RPMI7951 (cell line): ENCODE data around the gene SHLD1. TPM values are rescaled to one million over a fixed set of nuclear protein-coding genes. Genes with fewer than 3 reads are reported as not detected.
"Not testable (repeated sequence)": the region's sequence is repeated elsewhere in the genome, so short reads cannot be mapped to it uniquely, and the experiment has no call there.

Source experiments
- DNase-seq: peaks from one replicate; pipeline ENCODE4 v3.0.0-alpha.2; 2012; ENCODE audit warnings: low read depth
- total RNA-seq: library from RNA; depleted of rRNA; stranded (reverse); fragments of >200 nt; shearing (Covaris generic); gene quantifications from 2 replicates; pipeline ENCODE4 v1.2.3, GENCODE V29; 2014

Gene SHLD1
- total RNA-seq, 1 experiment from 2014 or later, result 12.5 TPM

- DNase-seq, result peak; percentile 66
Observed at GRCh38 chr20:5780846-5781217, 30.6 kb downstream of the SHLD1 start.

GRCh38 chr20:5781367-5781766, 31.2 kb downstream of the SHLD1 start:
- not testable (repeated sequence) for DNase-seq

- DNase-seq, result no peak
Observed at GRCh38 chr20:5781798-5782750, 31.9 kb downstream of the SHLD1 start.

GRCh38 chr20:5784735-5785134, 34.5 kb downstream of the SHLD1 start:
- DNase-seq, result no peak

GRCh38 chr20:5785146-5785545, 34.9 kb downstream of the SHLD1 start:
- DNase-seq, result no peak

GRCh38 chr20:5786930-5787795, 37.0 kb downstream of the SHLD1 start:
- DNase-seq, result peak; percentile 65

- DNase-seq, result no peak
Observed at GRCh38 chr20:5787796-5788165, 37.6 kb downstream of the SHLD1 start.

- peak; percentile 83 for DNase-seq
Observed at GRCh38 chr20:5788385-5788895, 38.2 kb downstream of the SHLD1 start.

GRCh38 chr20:5789827-5790226, 39.6 kb downstream of the SHLD1 start:
- DNase-seq, result no peak

- no peak for DNase-seq
Observed at GRCh38 chr20:5793916-5794315, 43.7 kb downstream of the SHLD1 start.

- DNase-seq, result no peak
Observed at GRCh38 chr20:5796331-5797040, 46.3 kb downstream of the SHLD1 start.

GRCh38 chr20:5797165-5797564, 47.0 kb downstream of the SHLD1 start:
- DNase-seq, result no peak

GRCh38 chr20:5797843-5798462, 47.8 kb downstream of the SHLD1 start:
- no peak for DNase-seq

- not testable (repeated sequence) for DNase-seq
Observed at GRCh38 chr20:5803754-5804303, 53.6 kb downstream of the SHLD1 start.

- no peak for DNase-seq
Observed at GRCh38 chr20:5806457-5807263, 56.5 kb downstream of the SHLD1 start.

GRCh38 chr20:5807431-5807830, 57.2 kb downstream of the SHLD1 start:
- DNase-seq, result no peak

- DNase-seq, result no peak
Observed at GRCh38 chr20:5808901-5809300, 58.7 kb downstream of the SHLD1 start.

GRCh38 chr20:5809495-5809894, 59.3 kb downstream of the SHLD1 start:
- DNase-seq, result no peak

- DNase-seq, result no peak
Observed at GRCh38 chr20:5810800-5811422, 60.7 kb downstream of the SHLD1 start.

GRCh38 chr20:5811746-5812145, 61.5 kb downstream of the SHLD1 start:
- no peak for DNase-seq
